H9 (cell line): Measurements from ENCODE around the gene ZDHHC19. TPM values are rescaled to one million over a fixed set of nuclear protein-coding genes. Genes with fewer than 3 reads are reported as not detected.
A peak's percentile ranks its signal among the peaks of the same experiment; 100 is the strongest.

Experiments
- DNase-seq: peaks from one replicate; pipeline ENCODE4 v3.0.0-alpha.2; 2017
- H2AFZ ChIP-seq: one replicate; pipeline ENCODE4 v1.6.1; 2013; ENCODE audit warnings: mild to moderate bottlenecking, low read length, control low read depth, moderate library complexity
- H2AK5ac ChIP-seq: 2 replicates; pipeline ENCODE4 v1.6.1; 2013; ENCODE audit warnings: low read length, control low read depth, mixed read lengths; ENCODE audit not compliant: insufficient read length
- H2BK120ac ChIP-seq: one replicate; pipeline ENCODE4 v1.6.1; 2013; ENCODE audit warnings: low read depth, mild to moderate bottlenecking, low read length, control low read depth, inconsistent platforms; ENCODE audit not compliant: poor library complexity, severe bottlenecking
- H2BK12ac ChIP-seq: 2 replicates; pipeline ENCODE4 v1.6.1; 2013; ENCODE audit warnings: low read length, control low read depth, mixed read lengths, low read depth; ENCODE audit not compliant: insufficient read length
- H2BK15ac ChIP-seq: 2 replicates; pipeline ENCODE4 v1.6.1; 2013; ENCODE audit warnings: low read depth, low read length, control low read depth
- H2BK20ac ChIP-seq: one replicate; pipeline ENCODE4 v1.6.1; 2013; ENCODE audit warnings: low read depth, mild to moderate bottlenecking, low read length, control low read depth, inconsistent platforms; ENCODE audit not compliant: poor library complexity, severe bottlenecking
- H2BK5ac ChIP-seq: 2 replicates; pipeline ENCODE4 v1.6.1; 2013; ENCODE audit warnings: low read length, control low read depth, mixed read lengths; ENCODE audit not compliant: insufficient read length
- H3K14ac ChIP-seq: 2 replicates; pipeline ENCODE4 v1.6.1; 2013; ENCODE audit warnings: low read length, control low read depth; ENCODE audit not compliant: insufficient read depth
- H3K18ac ChIP-seq: 2 replicates; pipeline ENCODE4 v1.6.1; 2013; ENCODE audit warnings: low read depth, mild to moderate bottlenecking, mixed read lengths, low read length, control low read depth; ENCODE audit not compliant: insufficient read length
- H3K23ac ChIP-seq: 2 replicates; pipeline ENCODE4 v1.6.1; 2013; ENCODE audit warnings: low read length, control low read depth, mixed read lengths, low read depth; ENCODE audit not compliant: insufficient read length
- H3K23me2 ChIP-seq: 2 replicates; pipeline ENCODE4 v1.6.1; 2013; ENCODE audit warnings: low read depth, mild to moderate bottlenecking, mixed read lengths, low read length, control low read depth; ENCODE audit not compliant: insufficient read length, poor library complexity, severe bottlenecking
- H3K27ac ChIP-seq: 2 replicates; pipeline ENCODE4 v1.5.1; 2013; ENCODE audit warnings: low read length, control low read depth, mixed read lengths, low read depth; ENCODE audit not compliant: insufficient read length
- H3K27me3 ChIP-seq: 2 replicates; pipeline ENCODE4 v1.6.1; 2013; ENCODE audit warnings: low read length, control low read depth, inconsistent platforms; ENCODE audit not compliant: insufficient read depth
- H3K4ac ChIP-seq: 2 replicates; pipeline ENCODE4 v1.6.1; 2013; ENCODE audit warnings: low read depth, mild to moderate bottlenecking, control low read depth, inconsistent platforms, low read length, moderate library complexity
- H3K4me1 ChIP-seq: 2 replicates; pipeline ENCODE4 v1.6.1; 2013; ENCODE audit warnings: low read length, control low read depth, inconsistent platforms; ENCODE audit not compliant: insufficient read depth
- H3K4me2 ChIP-seq: 2 replicates; pipeline ENCODE4 v1.6.1; 2013; ENCODE audit warnings: low read length, control low read depth, mixed read lengths; ENCODE audit not compliant: insufficient read length, insufficient read depth
- H3K56ac ChIP-seq: 2 replicates; pipeline ENCODE4 v1.6.1; 2013; ENCODE audit warnings: low read depth, mild to moderate bottlenecking, mixed read lengths, low read length, control low read depth; ENCODE audit not compliant: insufficient read length
- H3K79me1 ChIP-seq: 2 replicates; pipeline ENCODE4 v1.6.1; 2013; ENCODE audit warnings: low read depth, mild to moderate bottlenecking, moderate library complexity, low read length, control low read depth, inconsistent platforms; ENCODE audit not compliant: insufficient read depth, poor library complexity, severe bottlenecking
- H3K79me2 ChIP-seq: 2 replicates; pipeline ENCODE4 v1.6.1; 2013; ENCODE audit warnings: low read length, control low read depth, inconsistent platforms; ENCODE audit not compliant: insufficient read depth
- H3K9ac ChIP-seq: 2 replicates; pipeline ENCODE4 v1.6.1; 2013; ENCODE audit warnings: low read length, control low read depth, mixed read lengths; ENCODE audit not compliant: insufficient read length; ENCODE audit errors: extremely low read depth
- H3K9me3 ChIP-seq: one replicate; pipeline ENCODE4 v1.6.1; 2013; ENCODE audit warnings: low read depth, low read length, inconsistent platforms; ENCODE audit not compliant: control insufficient read depth
- H3T11ph ChIP-seq: one replicate; pipeline ENCODE4 v1.6.1; 2013; ENCODE audit warnings: mild to moderate bottlenecking, low read length, control low read depth, inconsistent platforms
- H4K20me1 ChIP-seq: one replicate; pipeline ENCODE4 v1.6.1; 2013; ENCODE audit not compliant: control insufficient read depth, insufficient read length, insufficient read depth
- H4K5ac ChIP-seq: 2 replicates; pipeline ENCODE4 v1.6.1; 2013; ENCODE audit warnings: low read depth, mild to moderate bottlenecking, mixed read lengths, low read length, control low read depth; ENCODE audit not compliant: insufficient read length
- H4K8ac ChIP-seq: replicated peaks from 2 replicates; pipeline ENCODE4 v1.6.1; 2013; ENCODE audit warnings: low read length, control low read depth, mixed read lengths, low read depth; ENCODE audit not compliant: insufficient read length
- H4K91ac ChIP-seq: 2 replicates; pipeline ENCODE4 v1.6.1; 2013; ENCODE audit warnings: low read depth, mild to moderate bottlenecking, moderate library complexity, mixed read lengths, low read length, control low read depth; ENCODE audit not compliant: insufficient read length
- H3K27ac Mint-ChIP-seq, 3 experiments: 2 replicates in 2 of 3; 3 replicates in 1 of 3; pipeline ENCODE4 v1.8.0; 2020 to 2021; ENCODE audit warnings: mixed read lengths in 3 of 3, mild to moderate bottlenecking in 1 of 3, moderate library complexity in 1 of 3
- H3K27me3 Mint-ChIP-seq: 2 replicates; pipeline ENCODE4 v1.8.0; 2021; ENCODE audit warnings: low read depth, mild to moderate bottlenecking, moderate library complexity, mixed read lengths
- H3K36me3 Mint-ChIP-seq, 3 experiments: 2 replicates in 2 of 3; 3 replicates in 1 of 3; pipeline ENCODE4 v1.8.0; 2020 to 2021; ENCODE audit warnings: low read depth in 3 of 3, mixed read lengths in 3 of 3; ENCODE audit not compliant: insufficient read depth in 1 of 3
- H3K4me1 Mint-ChIP-seq, 2 experiments: 2 replicates each; pipeline ENCODE4 v1.8.0; 2020; ENCODE audit warnings: mixed read lengths in 2 of 2
- H3K4me3 Mint-ChIP-seq, 2 experiments: 2 replicates in 1 of 2; 3 replicates in 1 of 2; pipeline ENCODE4 v1.8.0; 2020 to 2021; ENCODE audit warnings: mild to moderate bottlenecking in 2 of 2, mixed read lengths in 2 of 2, moderate library complexity in 1 of 2
- H3K9me3 Mint-ChIP-seq, 2 experiments: 2 replicates in 1 of 2; 3 replicates in 1 of 2; pipeline ENCODE4 v1.8.0; 2020; ENCODE audit warnings: mild to moderate bottlenecking in 2 of 2, mixed read lengths in 2 of 2, moderate library complexity in 1 of 2
- CTCF ChIP-seq: fragments of 200-600 bp; sonication (generic); conservative IDR thresholded peaks from 3 replicates; pipeline ENCODE4 v1.8.0; 2021; ENCODE audit warnings: antibody characterized with exemption, mild to moderate bottlenecking
- WGBS: extraction: QIAGEN DNeasy Blood & Tissue Kit; methylation state at CpG from one replicate; pipeline ENCODE4 v1.1.7; 2013; ENCODE audit warnings: missing lambda C conversion rate, low lambda C conversion rate, mixed read lengths; ENCODE audit not compliant: insufficient read length; ENCODE audit errors: extremely low coverage; 5-methylcytosine and 5-hydroxymethylcytosine counted together
- total RNA-seq: library from RNA; stranded (reverse); gene quantifications from 2 replicates; pipeline ENCODE4 v1.2.1, GENCODE V29; 2021

Gene ZDHHC19
- total RNA-seq, 1 experiment from 2014 or later, result 2.2 TPM

- no peaks in the 10 kb centered on the region for H3K9me3 Mint-ChIP-seq
- H3K23ac ChIP-seq, result no peak overlapping the region
- no peaks in the 10 kb centered on the region; the same call in 1 of the 2 replicates for H3K4me1 ChIP-seq
- H3K9me3 ChIP-seq, result no peaks in the 10 kb centered on the region
- H3K4me1 Mint-ChIP-seq, result peaks cover 20 to 24% of the 10 kb centered on the region in 2 experiments
- no peak overlapping the region for H2BK12ac ChIP-seq
- H3K4me3 Mint-ChIP-seq, result no peak overlapping the region
- WGBS, result no CpG with 5 or more reads among the region's 4 CpGs
- H3K79me1 ChIP-seq, result no peaks in the 10 kb centered on the region
- H3K9ac ChIP-seq, result no peak overlapping the region
- no peak overlapping the region for H3K14ac ChIP-seq
- peak overlapping the region in 1 of 3 experiments; percentile 37; a peak in 1 of 7 replicates for H3K27ac Mint-ChIP-seq
- H4K8ac ChIP-seq, result no peak overlapping the region
- H3K18ac ChIP-seq, result no peak overlapping the region
- H4K5ac ChIP-seq, result no peak overlapping the region
- no peak overlapping the region for H3K4me2 ChIP-seq
- TF ChIP-seq CTCF, result no peak
- H3K27ac ChIP-seq, result no peak overlapping the region
- H3K56ac ChIP-seq, result no peak overlapping the region
- no peaks in the 10 kb centered on the region for H3K27me3 Mint-ChIP-seq
- no peak overlapping the region for H2BK15ac ChIP-seq
- no peak for DNase-seq
- no peak overlapping the region for H3K4ac ChIP-seq
- no peak overlapping the region for H2AK5ac ChIP-seq
- H3K79me2 ChIP-seq, result no peaks in the 10 kb centered on the region
- H3K27me3 ChIP-seq, result no peaks in the 10 kb centered on the region
- no peaks in the 10 kb centered on the region for H3K23me2 ChIP-seq
- H2BK20ac ChIP-seq, result no peak overlapping the region
- H2AFZ ChIP-seq, result no peak overlapping the region
- no peaks in the 10 kb centered on the region for H4K20me1 ChIP-seq
- no peak overlapping the region for H2BK120ac ChIP-seq
- no peaks in the 10 kb centered on the region for H3K36me3 Mint-ChIP-seq
- no peak overlapping the region for H2BK5ac ChIP-seq
- H4K91ac ChIP-seq, result no peak overlapping the region
- no peak overlapping the region for H3T11ph ChIP-seq
Observed at GRCh38 chr3:196177967-196178366, 33.2 kb downstream of the ZDHHC19 start.
